Stimulated activated CD4-positive, alpha-beta T cell treated with anti-CD3 and anti-CD28 coated beads, Interleukin-4, amount 100 ng/mL, for 24 hours (primary cell): ENCODE measurements around the gene ZBTB49.

Experiments
- DNase-seq: peaks from one replicate; pipeline ENCODE4 v3.0.0-alpha.2; 2020

The ZBTB49 gene

GRCh38 chr4:4284827-4285618 lies 5.0 kb upstream of the ZBTB49 start:
- DNase-seq = no peak

- DNase-seq = no peak
These were observed 2.0 kb upstream of the ZBTB49 start for GRCh38 chr4:4288098-4288497.

- DNase-seq = no peak
These were observed 996 bp upstream of the ZBTB49 start for GRCh38 chr4:4289055-4289454.

- no peak for DNase-seq
These were observed 482 bp upstream of the ZBTB49 start for GRCh38 chr4:4289597-4289940.

- no peak for DNase-seq
These were observed 3.2 kb downstream of the ZBTB49 start for GRCh38 chr4:4293279-4293678.

GRCh38 chr4:4296283-4296846 lies 6.3 kb downstream of the ZBTB49 start:
- no peak for DNase-seq

GRCh38 chr4:4299006-4299405 lies 9.0 kb downstream of the ZBTB49 start:
- no peak for DNase-seq

- no peak for DNase-seq
These were observed 11.9 kb downstream of the ZBTB49 start for GRCh38 chr4:4302001-4302400.

GRCh38 chr4:4302416-4302815 lies 12.4 kb downstream of the ZBTB49 start:
- no peak for DNase-seq

GRCh38 chr4:4306920-4307319 lies 16.9 kb downstream of the ZBTB49 start:
- no peak for DNase-seq

GRCh38 chr4:4308800-4309441 lies 18.9 kb downstream of the ZBTB49 start:
- no peak for DNase-seq

- DNase-seq = no peak
These were observed 21.1 kb downstream of the ZBTB49 start for GRCh38 chr4:4311193-4311592.

GRCh38 chr4:4315461-4316149 lies 25.6 kb downstream of the ZBTB49 start:
- DNase-seq = no peak

- no peak for DNase-seq
These were observed 26.1 kb downstream of the ZBTB49 start for GRCh38 chr4:4316150-4316495.

- DNase-seq = no peak
These were observed 27.6 kb downstream of the ZBTB49 start for GRCh38 chr4:4317496-4318232.

GRCh38 chr4:4320528-4320927 lies 30.5 kb downstream of the ZBTB49 start:
- no peak for DNase-seq

GRCh38 chr4:4320951-4321714 lies 31.1 kb downstream of the ZBTB49 start:
- no peak for DNase-seq

- DNase-seq = no peak
These were observed 32.1 kb downstream of the ZBTB49 start for GRCh38 chr4:4321951-4322688.

- DNase-seq = no peak
These were observed 33.9 kb downstream of the ZBTB49 start for GRCh38 chr4:4323705-4324534.

- DNase-seq = no peak
These were observed 35.3 kb downstream of the ZBTB49 start for GRCh38 chr4:4325321-4325720.

GRCh38 chr4:4326166-4326565 lies 36.1 kb downstream of the ZBTB49 start:
- DNase-seq = no peak
